K562 (cell line): ENCODE data around the gene NPR1. TPM values are rescaled to one million over a fixed set of nuclear protein-coding genes. Genes with fewer than 3 reads are reported as not detected.

ENCODE experiments used
- ATF7 ChIP-seq: fragments of 450-650 bp; IDR thresholded peaks from 2 replicates; pipeline ENCODE4 v1.7.1; 2014; ENCODE audit warnings: mild to moderate bottlenecking, moderate library complexity
- CEBPZ ChIP-seq: fragments of 150-350 bp; IDR thresholded peaks from 2 replicates; pipeline ENCODE4 v1.6.1; 2014; ENCODE audit warnings: low read depth, mild to moderate bottlenecking, low read length, borderline replicate concordance
- CTBP1 ChIP-seq: fragments of 450-650 bp; IDR thresholded peaks from 2 replicates; pipeline ENCODE4 v1.6.1; 2016; ENCODE audit warnings: borderline replicate concordance
- DMBX1 ChIP-seq: fragments of 250-450 bp; sonication (Bioruptor Pico); IDR thresholded peaks from 2 replicates; pipeline ENCODE4 v1.8.0; 2022; ENCODE audit warnings: inconsistent platforms, mild to moderate bottlenecking, moderate library complexity, borderline replicate concordance
- EHMT2 ChIP-seq: fragments of 450-650 bp; IDR thresholded peaks from 2 replicates; pipeline ENCODE4 v1.6.1; 2018; ENCODE audit warnings: antibody characterized with exemption
- GABPA ChIP-seq: fragments of 200-800 bp; sonication (Bioruptor generic); conservative IDR thresholded peaks from 2 replicates; pipeline ENCODE4 v1.6.1; 2016; ENCODE audit warnings: low read depth, missing genetic modification characterization, missing compliant biosample characterization
- HMG20B ChIP-seq: fragments of 250-450 bp; sonication (Bioruptor Pico); IDR thresholded peaks from 2 replicates; pipeline ENCODE4 v1.5.0; 2021; ENCODE audit warnings: mild to moderate bottlenecking
- HMGN3 ChIP-seq: IDR thresholded peaks from 2 replicates; pipeline ENCODE4 v1.6.1; 2011; ENCODE audit warnings: borderline replicate concordance, low read depth, mild to moderate bottlenecking, mixed read lengths, low read length; ENCODE audit not compliant: insufficient read length; ENCODE audit errors: extremely low read depth
- KAT2B ChIP-seq: IDR thresholded peaks from one replicate; pipeline ENCODE4 v1.6.1; 2012; ENCODE audit warnings: low read depth, mild to moderate bottlenecking, control low read depth, inconsistent platforms, low read length, moderate library complexity
- MAZ ChIP-seq, 2 experiments: fragments of 450-650 bp in 1 of 2; sonication (generic) in 1 of 2; formaldehyde crosslinking; IDR thresholded peaks in 1 of 2; conservative IDR thresholded peaks in 1 of 2; 2 replicates each; pipeline versions ENCODE4 v1.4.0 to v1.5.0; 2020; ENCODE audit warnings: mild to moderate bottlenecking in 1 of 2, missing genetic modification reagents in 1 of 2
- NR2C2 ChIP-seq, 2 experiments: fragments of 200-800 bp in 1 of 2; sonication (Bioruptor generic) in 1 of 2; sonication (generic) in 1 of 2; formaldehyde crosslinking in 1 of 2; IDR thresholded peaks; 2 replicates each; pipeline versions ENCODE4 v1.6.1 to v1.8.0; 2016 to 2022; ENCODE audit warnings: mild to moderate bottlenecking in 1 of 2, missing compliant biosample characterization in 1 of 2, missing genetic modification characterization in 1 of 2, missing genetic modification reagents in 1 of 2
- NUFIP1 ChIP-seq: fragments of 450-650 bp; IDR thresholded peaks from 2 replicates; pipeline ENCODE4 v1.6.1; 2018; ENCODE audit not compliant: partially characterized antibody
- PHF20 ChIP-seq: fragments of 450-650 bp; IDR thresholded peaks from 2 replicates; pipeline ENCODE4 v1.6.1; 2018; ENCODE audit not compliant: partially characterized antibody
- POU5F1 ChIP-seq: fragments of 150-350 bp; IDR thresholded peaks from 2 replicates; pipeline ENCODE4 v1.6.1; 2014; ENCODE audit warnings: borderline replicate concordance, low read length, low read depth, mild to moderate bottlenecking; ENCODE audit not compliant: partially characterized antibody
- RCOR1 ChIP-seq, 2 experiments: IDR thresholded peaks; 2 replicates each; pipeline ENCODE4 v1.6.1; 2012; ENCODE audit warnings: low read depth in 2 of 2, low read length in 2 of 2, borderline replicate concordance in 1 of 2, improper control_type of control experiment in 1 of 2
- SMAD2 ChIP-seq: fragments of 150-350 bp; IDR thresholded peaks from 2 replicates; pipeline ENCODE4 v1.6.1; 2014; ENCODE audit warnings: low read depth, mild to moderate bottlenecking, low read length
- SREBF1 ChIP-seq: fragments of 150-350 bp; IDR thresholded peaks from 2 replicates; pipeline ENCODE4 v1.6.1; 2014; ENCODE audit warnings: antibody characterized with exemption, low read depth, low read length, borderline replicate concordance
- SRSF1 ChIP-seq: fragments of 200-400 bp; formaldehyde crosslinking; IDR thresholded peaks from 2 replicates; pipeline ENCODE4 v1.6.1; 2017; ENCODE audit warnings: mild to moderate bottlenecking, low read depth, low read length, moderate library complexity
- USF2 ChIP-seq: sonication (generic); formaldehyde crosslinking; IDR thresholded peaks from 2 replicates; pipeline ENCODE4 v1.5.0; 2020; ENCODE audit warnings: missing genetic modification reagents
- ZKSCAN1 ChIP-seq: fragments of 150-350 bp; IDR thresholded peaks from 2 replicates; pipeline ENCODE4 v1.6.1; 2016; ENCODE audit warnings: low read depth, low read length
- polyA plus RNA-seq, 8 experiments: library from polyadenylated mRNA; depleted of rRNA in 4 of 8; stranded (reverse) in 5 of 8; unstranded in 3 of 8; fragments of >200 nt; fragmentation: Nextera tagmentation in 2 of 8; fragmentation: Illumina TruSeq in 1 of 8; extraction: Ambion mirVana in 2 of 8; extraction: Trizol in 1 of 8; gene quantifications; 2 replicates each; pipeline versions ENCODE4 v1.2.1 to v1.2.3, GENCODE V29; 2011 to 2014; ENCODE audit warnings: inconsistent platforms in 1 of 8, missing spikeins in 1 of 8
- total RNA-seq, 7 experiments: library from RNA; depleted of rRNA in 6 of 7; stranded (reverse); fragments of >200 nt in 6 of 7; fragmentation: Illumina TruSeq in 2 of 7; extraction: Trizol in 2 of 7; gene quantifications; 2 replicates each; pipeline versions ENCODE4 v1.2.1 to v1.2.3, GENCODE V29; 2011 to 2021; ENCODE audit warnings: low replicate concordance in 1 of 7

Gene NPR1
- total and polyA plus RNA-seq, 9 of the 15 experiments (the other 6 are each of a cell fraction or from before 2014, with no cell fraction given): 0.05 to 0.16 (median 0.06) TPM; not detected in 6

GRCh38 chr1:153727463-153728304 is 49.2 kb downstream of the NPR1 start, which contains the start of gene INTS3 (continued):
- TF ChIP-seq DMBX1 (no peak), POU5F1 (no peak), ATF7 (0 out of 2 replicates have a peak, but pooled peaks have one; percentile 48), GABPA (peak; percentile 96), HMG20B (CRISPR knock-in tag) (no peak), NUFIP1 (no peak), HMGN3 (peak; percentile 61), ZKSCAN1 (no peak), SMAD2 (no peak), USF2 (CRISPR knock-in tag) (no peak), SRSF1 (no peak), KAT2B (no peak), EHMT2 (no peak), SREBF1 (no peak), MAZ (CRISPR knock-in tag; conservative IDR thresholded peaks at IDR 0.05 in 1 of 2, IDR thresholded peaks at IDR 0.05 in 1 of 2) (peak; percentile 62 to 89; a peak in 2 of 4 replicates), RCOR1 (IDR thresholded peaks at IDR 0.05; ENCODE audit: borderline replicate concordance in 1 of 2, low read depth in 2 of 2, low read length in 2 of 2) (no peak), CEBPZ (peak; percentile 77), PHF20 (peak; percentile 47), NR2C2 (CRISPR knock-in tag; IDR thresholded peaks at IDR 0.05) (no peak), NR2C2 (tag; IDR thresholded peaks at IDR 0.05) (peak; percentile 81), CTBP1 (0 out of 2 replicates have a peak, but pooled peaks have one; percentile 21)
